ENCODE measurements around the gene CPEB2. TPM values are rescaled to one million over a fixed set of nuclear protein-coding genes. Genes with fewer than 3 reads are reported as not detected.

CPEB2 gene
- total and polyA plus RNA-seq, 9 of the 15 experiments (the other 6 are each of a cell fraction or from before 2014, with no cell fraction given): 0.39 to 3.0 (median 1.4) TPM

DNA sequence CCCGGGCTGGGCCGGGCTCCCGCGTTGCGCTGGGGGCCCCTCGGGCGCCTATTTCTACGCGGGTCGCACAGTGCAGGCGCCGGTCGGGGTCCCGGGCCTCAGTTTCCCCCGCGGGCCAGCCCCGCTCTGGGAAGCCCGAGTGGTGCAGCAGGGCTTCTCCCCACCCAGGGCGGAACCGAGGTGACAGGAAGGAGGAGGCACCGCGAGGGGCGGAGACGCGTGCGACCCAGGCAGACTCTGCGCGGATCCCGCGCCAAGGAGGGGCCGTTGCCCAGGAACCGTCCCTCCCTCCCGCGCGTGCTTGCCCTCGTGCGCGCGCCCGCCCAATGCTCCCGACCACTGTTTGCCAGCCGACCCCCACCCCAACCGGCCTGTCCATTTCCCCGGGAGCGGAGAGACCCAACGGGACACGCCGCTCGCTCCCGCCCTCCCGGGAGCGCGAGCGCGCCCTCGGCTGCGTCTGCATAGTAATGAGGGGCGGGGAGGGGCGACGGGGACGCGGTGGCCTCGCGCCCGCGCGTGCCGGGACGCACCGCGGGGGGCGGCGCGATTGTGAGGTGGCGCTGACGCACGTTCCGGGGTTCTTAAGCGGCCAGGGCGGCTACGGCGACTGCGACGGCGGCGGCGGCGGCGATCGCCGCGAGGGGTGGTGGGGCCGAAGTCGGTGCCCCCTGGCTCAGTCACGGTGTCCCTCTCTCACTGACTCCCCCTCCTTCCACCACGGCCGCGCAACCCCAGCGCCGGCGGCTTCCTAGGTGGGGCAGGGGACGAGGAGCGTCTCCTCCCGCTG lies at the start of gene CPEB2 (continued):
- TF ChIP-seq HDAC8 (tag; IDR thresholded peaks at IDR 0.05): no peak
- TF ChIP-seq SIN3A (IDR thresholded peaks at IDR 0.05; ENCODE audit: borderline replicate concordance in 2 of 2, control insufficient read depth in 1 of 2, low read depth in 2 of 2, low read length in 2 of 2): peak; percentile 1 to 21; a peak in 1 of 4 replicates
- TF ChIP-seq CCAR2 (IDR thresholded peaks at IDR 0.05; ENCODE audit: low read depth, low read length): no peak
- TF ChIP-seq ZNF780A (CRISPR knock-in tag; IDR thresholded peaks at IDR 0.05): no peak
- no peak for TF ChIP-seq TFAM (CRISPR knock-in tag; conservative IDR thresholded peaks at IDR 0.05)
- TF ChIP-seq, protein P1, sequence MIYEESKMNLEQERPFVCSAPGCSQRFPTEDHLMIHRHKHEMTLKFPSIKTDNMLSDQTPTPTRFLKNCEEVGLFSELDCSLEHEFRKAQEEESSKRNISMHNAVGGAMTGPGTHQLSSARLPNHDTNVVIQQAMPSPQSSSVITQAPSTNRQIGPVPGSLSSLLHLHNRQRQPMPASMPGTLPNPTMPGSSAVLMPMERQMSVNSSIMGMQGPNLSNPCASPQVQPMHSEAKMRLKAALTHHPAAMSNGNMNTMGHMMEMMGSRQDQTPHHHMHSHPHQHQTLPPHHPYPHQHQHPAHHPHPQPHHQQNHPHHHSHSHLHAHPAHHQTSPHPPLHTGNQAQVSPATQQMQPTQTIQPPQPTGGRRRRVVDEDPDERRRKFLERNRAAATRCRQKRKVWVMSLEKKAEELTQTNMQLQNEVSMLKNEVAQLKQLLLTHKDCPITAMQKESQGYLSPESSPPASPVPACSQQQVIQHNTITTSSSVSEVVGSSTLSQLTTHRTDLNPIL (CRISPR knock-in tag; IDR thresholded peaks at IDR 0.05): no peak
- peak; percentile 84 to 90 for TF ChIP-seq MNT (conservative IDR thresholded peaks at IDR 0.05)
- no peak for TF ChIP-seq U2AF1 (optimal IDR thresholded peaks at IDR 0.05; ENCODE audit: low read depth, low read length)
- TF ChIP-seq ZNF143 (CRISPR knock-in tag; IDR thresholded peaks at IDR 0.05): no peak
- TF ChIP-seq CCNT2 (IDR thresholded peaks at IDR 0.05; ENCODE audit: borderline replicate concordance, extremely low read depth, insufficient read length, low read depth, low read length): peak; percentile 85
- no peak; the same call in 1 of the 2 replicates for TF ChIP-seq KLF1 (tag; IDR thresholded peaks at IDR 0.05)
- TF ChIP-seq THAP12 (CRISPR knock-in tag; IDR thresholded peaks at IDR 0.05): peak; percentile 96
- no peak for TF ChIP-seq PPARD (CRISPR knock-in tag; IDR thresholded peaks at IDR 0.05)
- TF ChIP-seq POLR2A (conservative IDR thresholded peaks at IDR 0.05): peak; percentile 86
- TF ChIP-seq ZNF431 (CRISPR knock-in tag; IDR thresholded peaks at IDR 0.05): no peak
- peak; percentile 89 for TF ChIP-seq CGGBP1 (CRISPR knock-in tag; IDR thresholded peaks at IDR 0.05)
- no peak for TF ChIP-seq CBFA2T2 (conservative IDR thresholded peaks at IDR 0.05)
- no peak for TF ChIP-seq SREBF2 (CRISPR knock-in tag; IDR thresholded peaks at IDR 0.05)
- no peak for TF ChIP-seq KDM1A (IDR thresholded peaks at IDR 0.05)
- no peak for TF ChIP-seq TAL1 (IDR thresholded peaks at IDR 0.05)
- no peak for TF ChIP-seq SETDB1 (IDR thresholded peaks at IDR 0.05; ENCODE audit: low read length)
- no peak for TF ChIP-seq ZNF146 (CRISPR knock-in tag; IDR thresholded peaks at IDR 0.05; ENCODE audit: unreplicated experiment)
